Activated CD4-positive, alpha-beta memory T cell treated with anti-CD3 and anti-CD28 coated beads, Interleukin-2, amount 10 ng/mL, durations not matched to agents 7 days and 5 days (primary cell): ENCODE results near the gene FRAT2. TPM values are rescaled to one million over a fixed set of nuclear protein-coding genes. Genes with fewer than 3 reads are reported as not detected.

ENCODE experiments used
- CTCF ChIA-PET: fragments of 350-600 bp; sonication (Branson Sonifier 250); formaldehyde crosslinking; loops from one replicate; lab custom pipeline; 2021; ENCODE audit warnings: antibody characterized with exemption, inconsistent platforms; lab: Charles Lee
- POLR2A ChIA-PET: fragments of 350-600 bp; sonication (Branson Sonifier 250); formaldehyde crosslinking; loops from one replicate; lab custom pipeline; 2021; ENCODE audit warnings: antibody characterized with exemption; lab: Charles Lee
- DNase-seq: peaks from one replicate; pipeline ENCODE4 v3.0.0-alpha.2; 2020
- H3K27ac Mint-ChIP-seq: one replicate; pipeline ENCODE4 v1.8.0; 2021; ENCODE audit warnings: mild to moderate bottlenecking, mixed read lengths
- H3K27me3 Mint-ChIP-seq: one replicate; pipeline ENCODE4 v1.8.0; 2021; ENCODE audit warnings: mixed read lengths
- H3K36me3 Mint-ChIP-seq: one replicate; pipeline ENCODE4 v1.8.0; 2021; ENCODE audit warnings: low read depth, mixed read lengths
- H3K4me1 Mint-ChIP-seq: one replicate; pipeline ENCODE4 v1.8.0; 2021; ENCODE audit warnings: mixed read lengths
- H3K4me3 Mint-ChIP-seq: one replicate; pipeline ENCODE4 v1.8.0; 2021; ENCODE audit warnings: mild to moderate bottlenecking, mixed read lengths
- H3K9me3 Mint-ChIP-seq: one replicate; pipeline ENCODE4 v1.8.0; 2021; ENCODE audit warnings: mixed read lengths
- total RNA-seq, 2 experiments: library from RNA; stranded (reverse); gene quantifications; one replicate each; pipeline ENCODE4 v1.2.3, GENCODE V29; 2021

Gene FRAT2
- total RNA-seq, 2 experiments from 2014 or later = 11.1 to 11.5 TPM

DNA sequence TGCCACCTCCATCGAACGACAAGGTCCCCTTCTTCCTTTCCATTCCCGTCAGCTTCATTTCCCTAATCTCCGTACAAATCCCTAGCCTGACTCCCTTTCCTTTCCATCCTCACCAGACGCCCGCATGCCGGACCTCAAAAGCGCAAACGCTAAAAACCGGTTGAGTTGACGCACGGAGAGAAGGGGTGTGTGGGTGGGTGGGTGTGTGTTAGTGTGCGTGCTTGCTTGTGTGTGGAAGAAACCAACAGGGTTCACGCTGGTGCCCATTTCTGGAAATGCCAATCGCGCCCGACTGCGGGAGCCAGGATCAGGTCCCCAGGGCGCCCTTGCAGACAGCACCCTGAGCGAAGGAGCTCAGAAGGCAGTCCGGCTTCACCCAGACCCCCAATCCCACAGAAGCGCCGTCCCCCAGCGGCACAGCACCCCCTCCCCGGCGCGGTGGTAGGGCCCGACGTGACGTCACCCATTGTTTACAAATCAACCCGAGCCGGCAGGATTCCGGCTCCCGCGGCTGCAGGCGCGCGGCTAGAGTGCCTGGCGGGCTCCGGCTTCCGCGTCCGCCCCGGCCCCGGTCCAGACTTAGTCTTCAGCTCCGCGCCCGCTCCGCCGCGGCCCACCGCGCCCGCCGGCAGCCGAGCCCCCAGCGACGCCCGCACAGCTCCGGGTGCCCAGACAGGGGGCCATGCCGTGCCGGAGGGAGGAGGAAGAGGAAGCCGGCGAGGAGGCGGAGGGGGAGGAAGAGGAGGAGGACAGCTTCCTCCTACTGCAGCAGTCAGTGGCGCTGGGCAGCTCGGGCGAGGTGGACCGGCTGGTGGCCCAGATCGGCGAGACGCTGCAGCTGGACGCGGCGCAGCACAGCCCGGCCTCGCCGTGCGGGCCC, 15.5 kb downstream of the FRAT2 start, which contains the start of gene FRAT1:
Gene FRAT1, plus strand, starts transcription at position 500 of the 880 bp plus-strand sequence. Its CDS starts 183 bp downstream, at position 683.
- peak; percentile 88 for DNase-seq
- Mint-ChIP-seq H3K27me3 (peaks cover 4% of the 10 kb centered on the region), H3K27ac (peak within 1 kb of the TSS; percentile 93), H3K4me1 (peaks cover 25% of the 10 kb centered on the region), H3K4me3 (peak within 1 kb of the TSS; percentile 80), H3K9me3 (no peaks in the 10 kb centered on the region), H3K36me3 (peaks cover 2% of the 10 kb centered on the region)
- CTCF ChIA-PET = interaction anchor here (0.9 to 2.4 kb wide), 4 partner anchors 14 to 40 kb away, joined by 4 to 14 read pairs (median 7); partner anchors contain the start of gene FRAT2
- POLR2A ChIA-PET = interaction anchor here (1.0 to 3.5 kb wide), 11 partner anchors 9 to 172 kb away, joined by 3 to 51 read pairs (median 4); partner anchors contain the start of genes ARHGAP19, FRAT2 and RRP12

DNA sequence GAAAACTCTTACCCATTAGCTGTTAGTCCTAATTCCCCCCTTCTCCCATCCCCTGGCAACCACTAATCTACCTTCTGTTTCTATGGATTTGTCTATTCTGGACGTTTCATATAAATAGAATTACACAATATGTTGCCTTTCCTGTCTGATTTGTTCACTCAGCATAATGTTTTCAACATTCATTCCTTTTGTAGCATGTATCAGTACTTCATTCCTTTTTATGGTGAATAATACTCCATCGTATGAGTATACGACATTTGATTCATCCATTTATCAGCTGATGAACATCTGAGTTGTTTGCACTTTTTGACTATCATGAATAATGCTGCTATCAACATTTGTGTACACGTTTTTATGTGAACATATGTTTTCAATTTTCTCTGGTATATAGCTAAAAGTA, 19.9 kb downstream of the FRAT2 start:
- ChIA-PET POLR2A (interaction anchor here (0.7 kb wide), 1 partner anchor 12 kb away, joined by 3 read pairs; no protein-coding TSS in a partner anchor), CTCF (no interaction called here)
- peaks cover 2% of the 10 kb centered on the region for H3K27me3 Mint-ChIP-seq
- no peak overlapping the region for H3K27ac Mint-ChIP-seq
- H3K36me3 Mint-ChIP-seq = no peaks in the 10 kb centered on the region
- H3K4me1 Mint-ChIP-seq = peaks cover 6% of the 10 kb centered on the region
- DNase-seq = no peak
- H3K4me3 Mint-ChIP-seq = no peak overlapping the region
- H3K9me3 Mint-ChIP-seq = no peaks in the 10 kb centered on the region

DNA sequence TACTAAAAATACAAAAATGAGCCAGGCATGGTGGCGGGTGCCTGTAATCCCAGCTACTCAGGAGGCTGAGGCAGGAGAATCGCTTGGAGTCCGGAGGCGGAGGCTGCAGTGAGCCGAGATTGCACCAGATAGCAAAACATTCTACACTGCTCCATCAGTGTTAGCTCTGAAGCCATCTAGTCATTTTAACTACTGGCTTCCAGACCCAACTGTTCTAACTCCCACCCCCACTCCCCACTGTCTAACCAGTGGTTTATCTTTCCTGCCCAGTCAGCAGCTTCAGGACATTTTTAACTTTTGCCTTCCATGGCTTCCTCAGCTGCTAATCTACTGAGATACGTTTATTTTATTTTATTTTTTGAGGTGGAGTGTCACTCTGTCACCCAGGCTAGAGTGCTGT, 21.6 kb downstream of the FRAT2 start:
- Mint-ChIP-seq H3K27me3 (peaks cover 3% of the 10 kb centered on the region), H3K36me3 (no peaks in the 10 kb centered on the region), H3K4me1 (peaks cover 1% of the 10 kb centered on the region), H3K9me3 (no peaks in the 10 kb centered on the region), H3K27ac (no peak overlapping the region), H3K4me3 (no peak overlapping the region)
- CTCF ChIA-PET = interaction anchor here (1.6 kb wide), 1 partner anchor 20 kb away, joined by 3 read pairs; no protein-coding TSS in a partner anchor
- POLR2A ChIA-PET = no interaction called here
- no peak for DNase-seq

DNA sequence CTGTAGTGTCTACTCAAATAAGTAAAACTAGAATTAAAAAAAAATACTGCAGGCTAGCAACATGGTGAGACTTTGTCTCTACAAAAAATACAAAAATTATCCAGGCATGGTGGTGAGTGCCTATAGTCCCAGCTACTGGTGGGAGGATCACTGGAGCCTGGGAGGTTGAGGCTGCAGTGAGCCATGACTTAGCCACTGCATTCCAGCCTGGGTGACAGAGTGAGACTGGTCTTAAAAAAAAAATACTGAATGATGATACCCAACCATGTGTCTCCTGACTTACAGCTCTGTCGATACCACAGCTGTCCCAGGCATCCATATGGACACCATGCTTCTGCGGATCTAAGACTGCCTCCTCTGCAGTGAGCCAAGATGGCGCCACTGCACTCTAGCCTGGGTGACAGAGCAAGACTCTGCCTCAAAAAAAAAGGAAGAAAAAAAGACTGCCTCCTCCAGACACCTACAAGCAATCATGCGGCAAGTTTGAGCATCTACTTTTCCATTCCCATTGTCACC, 23.4 kb downstream of the FRAT2 start:
- Mint-ChIP-seq H3K4me1 (no peaks in the 10 kb centered on the region), H3K27ac (no peak overlapping the region), H3K27me3 (peaks cover 7% of the 10 kb centered on the region), H3K36me3 (no peaks in the 10 kb centered on the region), H3K4me3 (no peak overlapping the region), H3K9me3 (no peaks in the 10 kb centered on the region)
- no peak for DNase-seq
- CTCF ChIA-PET = no interaction called here
- POLR2A ChIA-PET = interaction anchor here (0.6 kb wide), 1 partner anchor 1152 kb away, joined by 3 read pairs; no protein-coding TSS in a partner anchor

DNA sequence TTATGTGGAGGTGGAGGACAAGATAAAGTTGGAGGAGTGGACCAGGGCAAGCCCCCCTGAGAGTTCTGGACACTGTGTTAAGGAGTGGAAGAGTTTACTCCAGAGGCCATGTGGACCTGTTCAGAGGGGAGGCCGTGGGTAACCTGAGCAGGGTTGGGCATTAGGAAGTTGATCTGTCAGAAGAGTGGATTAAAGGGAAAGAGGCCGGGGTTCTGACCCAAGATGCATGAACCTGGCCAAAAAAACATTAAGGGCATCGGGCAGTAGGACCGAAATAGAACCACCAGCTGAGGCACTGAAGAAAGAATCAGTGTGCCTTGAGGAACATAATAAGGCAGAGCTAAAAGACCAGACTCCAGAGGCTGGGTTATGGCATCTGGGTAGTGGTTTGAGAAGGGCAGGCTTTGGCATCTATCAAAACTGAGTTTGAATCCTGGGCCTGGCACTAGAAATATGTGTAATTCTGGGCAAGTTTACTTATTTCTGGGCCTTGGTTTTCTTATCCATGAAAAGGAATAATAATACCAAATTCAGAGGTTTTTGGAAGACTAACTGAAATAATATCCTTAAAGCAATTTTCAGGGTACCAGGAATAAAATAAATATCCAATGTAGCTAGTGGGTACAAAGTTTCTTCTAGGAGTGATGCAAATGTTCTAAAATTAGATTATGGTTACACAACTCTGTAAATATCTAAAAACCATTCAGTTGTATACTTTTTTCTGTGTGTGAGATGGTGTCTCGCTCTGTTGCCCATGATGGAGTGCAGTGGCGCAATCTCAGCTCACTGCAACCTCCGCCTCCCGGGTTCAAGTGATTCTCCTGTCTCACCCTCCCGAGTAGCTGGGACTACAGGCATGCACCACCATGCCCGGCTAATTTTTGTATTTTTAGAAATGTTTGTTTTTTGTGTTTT, 26.4 kb downstream of the FRAT2 start:
- H3K4me3 Mint-ChIP-seq = no peak overlapping the region
- no peak for DNase-seq
- CTCF ChIA-PET = interaction anchor here (1.1 kb wide), 1 partner anchor 26 kb away, joined by 3 read pairs; the partner anchor contains the start of gene FRAT2
- no peaks in the 10 kb centered on the region for H3K36me3 Mint-ChIP-seq
- H3K27me3 Mint-ChIP-seq = peaks cover 7% of the 10 kb centered on the region
- POLR2A ChIA-PET = interaction anchor here (1.0 kb wide), 1 partner anchor 11 kb away, joined by 3 read pairs; the partner anchor contains the start of gene FRAT1
- no peaks in the 10 kb centered on the region for H3K4me1 Mint-ChIP-seq
- no peak overlapping the region for H3K27ac Mint-ChIP-seq
- H3K9me3 Mint-ChIP-seq = no peaks in the 10 kb centered on the region

DNA sequence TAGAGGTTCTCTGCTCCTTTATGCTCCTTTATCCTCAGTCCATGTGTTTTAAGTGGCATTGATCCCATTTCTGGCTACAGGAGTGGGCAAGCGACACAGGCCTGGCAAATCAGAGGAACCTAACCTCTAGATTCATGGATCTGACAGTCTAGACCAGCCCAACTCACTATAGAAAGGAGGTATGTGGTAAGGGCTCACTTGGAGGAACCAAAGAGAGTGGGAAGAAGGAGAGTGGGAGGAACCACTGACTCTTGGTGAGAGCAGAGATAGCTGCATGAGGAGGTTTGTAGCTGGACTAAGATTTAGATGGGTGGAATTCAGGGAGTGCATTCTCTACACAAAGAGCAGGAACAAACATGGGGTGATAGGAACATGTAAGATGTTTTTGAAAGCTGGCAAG, 27.1 kb downstream of the FRAT2 start:
- Mint-ChIP-seq H3K4me1 (no peaks in the 10 kb centered on the region), H3K36me3 (no peaks in the 10 kb centered on the region), H3K27me3 (peaks cover 7% of the 10 kb centered on the region), H3K27ac (no peak overlapping the region), H3K4me3 (no peak overlapping the region), H3K9me3 (no peaks in the 10 kb centered on the region)
- ChIA-PET CTCF (interaction anchor here (1.1 kb wide), 1 partner anchor 27 kb away, joined by 3 read pairs; the partner anchor contains the start of gene FRAT2), POLR2A (interaction anchor here (1.0 kb wide), 1 partner anchor 11 kb away, joined by 3 read pairs; the partner anchor contains the start of gene FRAT1)
- DNase-seq = no peak

DNA sequence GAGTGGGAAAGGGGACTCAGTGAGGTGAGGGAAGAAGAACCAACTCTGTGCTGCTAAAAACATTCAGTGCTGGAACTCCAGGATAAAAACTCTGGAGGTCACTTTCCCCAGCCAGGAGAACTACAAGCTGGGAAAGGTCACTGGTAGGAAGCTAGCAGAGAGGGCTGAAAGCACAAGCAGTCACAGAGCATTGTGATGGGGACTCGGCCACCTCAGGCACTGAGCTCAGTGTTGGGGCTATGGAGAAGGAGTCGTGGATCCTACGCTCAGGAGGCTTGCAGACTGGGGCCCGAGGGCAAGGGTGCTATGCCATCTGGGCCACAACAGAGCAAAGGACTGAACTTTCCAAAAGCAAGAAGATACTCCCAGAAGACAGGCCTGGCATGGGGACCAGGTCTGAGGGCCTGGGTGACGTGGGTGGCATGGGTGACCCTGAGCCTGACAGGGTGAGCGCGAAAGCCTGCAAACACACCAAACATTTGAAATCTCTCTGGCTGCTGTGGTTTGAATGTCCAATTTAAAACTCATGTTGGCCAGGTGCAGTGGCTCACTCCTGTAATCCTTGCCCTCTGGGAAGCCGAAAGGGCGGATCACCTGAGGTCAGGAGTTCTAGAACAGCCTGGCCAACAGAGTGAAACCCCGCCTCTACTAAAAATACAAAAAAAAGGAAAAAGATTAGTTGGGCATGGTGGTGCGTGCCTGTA, 32.3 kb downstream of the FRAT2 start:
- Mint-ChIP-seq H3K27me3 (no peaks in the 10 kb centered on the region), H3K4me3 (no peak overlapping the region), H3K9me3 (no peaks in the 10 kb centered on the region), H3K4me1 (peaks cover 3% of the 10 kb centered on the region), H3K36me3 (no peaks in the 10 kb centered on the region), H3K27ac (no peak overlapping the region)
- ChIA-PET CTCF (no interaction called here), POLR2A (no interaction called here)
- no peak for DNase-seq

DNA sequence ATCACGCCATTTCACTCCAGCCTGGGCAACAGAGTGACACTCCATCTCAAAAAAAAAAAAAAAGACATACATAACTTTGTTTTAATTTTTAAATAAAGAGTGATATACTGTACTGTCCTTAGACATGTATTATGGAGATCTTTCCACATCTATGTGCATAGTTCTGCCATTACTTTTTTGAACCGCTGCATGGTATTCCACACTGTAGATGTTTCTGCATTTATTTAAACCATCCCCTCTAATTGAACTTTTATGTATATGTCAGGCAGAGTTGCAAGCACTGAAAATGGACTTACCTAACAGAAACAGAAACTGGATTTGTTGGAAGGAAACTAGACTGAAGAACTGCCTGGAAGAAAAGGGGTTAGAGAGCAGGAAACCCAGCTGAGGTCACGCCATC, 33.5 kb downstream of the FRAT2 start:
- Mint-ChIP-seq H3K4me3 (no peak overlapping the region), H3K4me1 (peaks cover 3% of the 10 kb centered on the region), H3K36me3 (no peaks in the 10 kb centered on the region), H3K27me3 (no peaks in the 10 kb centered on the region), H3K9me3 (no peaks in the 10 kb centered on the region), H3K27ac (no peak overlapping the region)
- DNase-seq = no peak
- ChIA-PET CTCF (no interaction called here), POLR2A (no interaction called here)

DNA sequence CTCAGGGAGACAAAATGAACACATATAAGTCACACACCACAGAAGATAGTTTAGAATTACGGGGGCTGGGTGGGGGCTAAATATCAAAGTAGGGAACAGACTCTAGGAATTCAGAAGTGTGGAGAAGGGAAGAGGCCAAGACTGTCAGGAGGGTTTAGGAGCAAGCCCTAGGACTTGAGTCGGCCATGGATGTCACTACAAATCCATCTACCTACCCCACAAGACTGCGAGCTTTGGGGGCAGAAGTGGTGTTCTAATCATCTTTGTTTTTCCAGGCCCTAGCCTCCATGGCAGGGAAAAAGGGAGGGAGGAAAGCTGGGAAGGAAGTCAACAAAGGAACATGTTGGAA, 36.3 kb downstream of the FRAT2 start:
- ChIA-PET POLR2A (no interaction called here), CTCF (interaction anchor here (1.3 kb wide), 1 partner anchor 19 kb away, joined by 4 read pairs; no protein-coding TSS in a partner anchor)
- Mint-ChIP-seq H3K36me3 (no peaks in the 10 kb centered on the region), H3K4me3 (no peak overlapping the region), H3K9me3 (no peaks in the 10 kb centered on the region), H3K4me1 (peaks cover 9% of the 10 kb centered on the region), H3K27ac (no peak overlapping the region), H3K27me3 (peaks cover 3% of the 10 kb centered on the region)
- no peak for DNase-seq

DNA sequence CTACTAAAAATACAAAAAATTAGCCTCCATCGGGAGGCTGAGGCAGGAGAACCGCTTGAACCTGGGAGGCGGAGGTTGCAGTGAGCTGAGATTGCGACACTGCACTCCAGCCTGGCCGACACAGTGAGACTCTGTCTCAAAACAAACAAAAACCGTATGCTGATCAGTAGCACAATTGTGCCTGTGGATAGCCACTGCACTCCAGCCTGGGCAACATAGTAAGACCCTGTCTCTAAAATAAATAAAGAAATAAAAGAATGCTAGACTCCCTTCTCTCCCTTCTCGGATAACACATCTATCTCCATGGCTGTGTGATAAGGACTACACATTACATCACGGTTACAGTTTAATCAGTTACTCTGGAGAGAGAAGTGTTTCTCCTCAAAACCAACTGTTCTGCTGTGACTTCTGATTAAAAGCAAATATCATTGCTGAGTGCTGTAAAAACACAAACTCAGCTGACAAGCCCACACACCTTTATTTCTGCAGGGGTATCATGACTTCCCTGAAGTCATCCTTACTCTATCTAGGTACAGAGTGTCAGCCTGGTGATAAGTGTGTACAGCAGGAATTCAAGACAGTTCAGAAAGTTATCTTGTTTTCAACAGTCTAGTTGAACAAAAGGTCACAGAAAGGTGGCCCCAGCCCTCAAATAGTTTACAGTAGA, 36.8 kb downstream of the FRAT2 start:
- CTCF ChIA-PET = interaction anchor here (1.3 kb wide), 1 partner anchor 19 kb away, joined by 4 read pairs; no protein-coding TSS in a partner anchor
- Mint-ChIP-seq H3K27ac (no peak overlapping the region), H3K9me3 (no peaks in the 10 kb centered on the region), H3K4me1 (peaks cover 11% of the 10 kb centered on the region), H3K27me3 (peaks cover 3% of the 10 kb centered on the region), H3K36me3 (no peaks in the 10 kb centered on the region), H3K4me3 (no peak overlapping the region)
- POLR2A ChIA-PET = no interaction called here
- no peak for DNase-seq

DNA sequence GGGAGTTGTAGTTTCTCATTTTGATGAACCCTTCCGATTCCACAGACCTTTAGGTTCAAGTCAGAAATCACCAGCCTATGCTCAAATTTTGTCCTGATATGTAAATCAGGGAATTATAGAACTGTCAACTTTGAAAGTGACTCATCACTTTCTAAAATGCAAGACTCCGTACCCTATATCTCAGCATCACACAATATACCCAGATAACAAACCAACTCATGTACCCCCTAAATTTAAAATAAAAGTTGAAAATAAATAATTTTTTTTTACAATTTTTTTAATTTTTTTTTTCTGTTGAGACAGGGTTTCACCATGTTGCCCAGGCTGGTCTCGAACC, 41.7 kb downstream of the FRAT2 start:
- CTCF ChIA-PET = interaction anchor here (2.3 kb wide), 1 partner anchor 14 kb away, joined by 13 read pairs; no protein-coding TSS in a partner anchor

More for the DNA sequence above, 41.7 kb downstream of the FRAT2 start:
- peak overlapping the region; percentile 85 for H3K4me3 Mint-ChIP-seq
- H3K36me3 Mint-ChIP-seq = peaks cover 22% of the 10 kb centered on the region
- no peak overlapping the region for H3K27ac Mint-ChIP-seq
- DNase-seq = no peak
- H3K9me3 Mint-ChIP-seq = no peaks in the 10 kb centered on the region
- POLR2A ChIA-PET = interaction anchor here (1.7 to 4.1 kb wide), 4 partner anchors 14 to 41 kb away, joined by 5 to 21 read pairs (median 11); partner anchors contain the start of genes FRAT1 and FRAT2
- peaks cover 32% of the 10 kb centered on the region for H3K4me1 Mint-ChIP-seq
- H3K27me3 Mint-ChIP-seq = peaks cover 3% of the 10 kb centered on the region
